SK-N-SH (cell line): ENCODE data around the gene CST2. TPM values are rescaled to one million over a fixed set of nuclear protein-coding genes. Genes with fewer than 3 reads are reported as not detected.

Source experiments
- CTCF ChIA-PET: fragments of 300-600, 350-600 bp; formaldehyde crosslinking; extraction: SDS; loops from one replicate; lab custom pipeline; 2021; lab: Yijun Ruan, JAX
- POLR2A ChIA-PET: fragments of 350-600 bp; sonication (Branson Sonifier 250); formaldehyde crosslinking; extraction: SDS; loops from one replicate; lab custom pipeline; 2020; ENCODE audit warnings: antibody characterized with exemption, inconsistent platforms; lab: Yijun Ruan, JAX
- DNase-seq: peaks from one replicate; pipeline ENCODE4 v3.0.0; 2012
- H2AFZ ChIP-seq: fragments of 200-600 bp; sonication (generic); 2 replicates; pipeline ENCODE4 v1.8.1; 2016; ENCODE audit warnings: antibody characterized with exemption, mild to moderate bottlenecking, low read depth
- H3F3A ChIP-seq: fragments of 200-600 bp; sonication (generic); replicated peaks from 2 replicates; pipeline ENCODE3; 2016; ENCODE audit warnings: antibody characterized with exemption, mild to moderate bottlenecking; ENCODE audit not compliant: insufficient read depth
- H3K27ac ChIP-seq, 2 experiments: fragments of 200-500 bp in 1 of 2; fragments of 200-600 bp in 1 of 2; sonication (Bioruptor generic) in 1 of 2; sonication (generic), shearing (Covaris generic) in 1 of 2; 2 replicates each; pipeline versions ENCODE4 v1.5.1 to v1.6.1; 2014 to 2016; ENCODE audit warnings: low read depth in 2 of 2, inconsistent platforms in 1 of 2, low read length in 1 of 2, mild to moderate bottlenecking in 1 of 2, mixed read lengths in 1 of 2
- H3K27me3 ChIP-seq: fragments of 200-600 bp; sonication (generic), shearing (Covaris generic); 2 replicates; pipeline ENCODE4 v1.6.1; 2016; ENCODE audit warnings: mixed run types; ENCODE audit not compliant: insufficient read depth
- H3K36me3 ChIP-seq, 2 experiments: fragments of 200-500 bp in 1 of 2; fragments of 200-600 bp in 1 of 2; sonication (Bioruptor generic) in 1 of 2; sonication (generic) in 1 of 2; replicated peaks in 1 of 2; 2 replicates each; pipeline versions ENCODE3 to v1.5.1; 2014 to 2016; ENCODE audit warnings: low read length in 1 of 2, mild to moderate bottlenecking in 1 of 2; ENCODE audit not compliant: insufficient read depth in 2 of 2, control insufficient read depth in 1 of 2
- H3K4me1 ChIP-seq, 2 experiments: fragments of 200-500 bp in 1 of 2; fragments of 200-600 bp in 1 of 2; sonication (Bioruptor generic) in 1 of 2; sonication (generic), shearing (Covaris generic) in 1 of 2; 2 replicates each; pipeline versions ENCODE4 v1.5.1 to v1.6.1; 2014 to 2016; ENCODE audit warnings: low read depth in 1 of 2, low read length in 1 of 2, mixed run types in 1 of 2; ENCODE audit not compliant: insufficient read depth in 2 of 2, control insufficient read depth in 1 of 2
- H3K4me2 ChIP-seq: fragments of 200-600 bp; sonication (generic), shearing (Covaris generic); 2 replicates; pipeline ENCODE4 v1.6.1; 2017; ENCODE audit warnings: mixed run types
- H3K4me3 ChIP-seq, 2 experiments: fragments of 200-500 bp in 1 of 2; fragments of 200-600 bp in 1 of 2; sonication (Bioruptor generic) in 1 of 2; sonication (generic), shearing (Covaris generic) in 1 of 2; 2 replicates each; pipeline versions ENCODE4 v1.5.1 to v1.8.1; 2014 to 2016; ENCODE audit warnings: low read depth in 2 of 2, inconsistent platforms in 1 of 2, low read length in 1 of 2, mild to moderate bottlenecking in 1 of 2, mixed read lengths in 1 of 2, moderate library complexity in 1 of 2
- H3K79me2 ChIP-seq: fragments of 200-600 bp; sonication (generic); 2 replicates; pipeline ENCODE4 v1.8.1; 2017; ENCODE audit warnings: mild to moderate bottlenecking; ENCODE audit not compliant: insufficient read depth
- H3K9ac ChIP-seq: fragments of 200-600 bp; sonication (generic); 2 replicates; pipeline ENCODE4 v1.6.1; 2017; ENCODE audit warnings: mixed run types
- H3K9me2 ChIP-seq: fragments of 200-600 bp; sonication (generic); 2 replicates; pipeline ENCODE4 v1.6.1; 2017; ENCODE audit warnings: mixed run types
- H3K9me3 ChIP-seq: fragments of 200-600 bp; sonication (generic); 2 replicates; pipeline ENCODE4 v1.6.1; 2017; ENCODE audit warnings: mixed run types, mild to moderate bottlenecking, moderate library complexity
- H4K20me1 ChIP-seq: fragments of 200-600 bp; sonication (generic); 2 replicates; pipeline ENCODE4 v1.6.1; 2017; ENCODE audit warnings: mild to moderate bottlenecking, mixed run types; ENCODE audit not compliant: insufficient read depth
- CTCF ChIP-seq: fragments of 200-600 bp; sonication (generic); IDR thresholded peaks from 2 replicates; pipeline ENCODE4 v1.6.1; 2017; ENCODE audit warnings: antibody characterized with exemption, mild to moderate bottlenecking, moderate library complexity
- EZH2phosphoT487 ChIP-seq: fragments of 200-600 bp; sonication (generic); IDR thresholded peaks from 2 replicates; pipeline ENCODE4 v1.6.1; 2017; ENCODE audit warnings: low read depth, mixed run types, mild to moderate bottlenecking, antibody characterized with exemption, moderate library complexity, borderline replicate concordance
- FOSL2 ChIP-seq: IDR thresholded peaks from 2 replicates; pipeline ENCODE4 v1.4.0; 2012; ENCODE audit warnings: low read depth, mild to moderate bottlenecking, moderate library complexity, borderline replicate concordance
- FOXJ3 ChIP-seq: sonication (generic); formaldehyde crosslinking; IDR thresholded peaks from 2 replicates; pipeline ENCODE4 v1.5.1; 2020; ENCODE audit warnings: mild to moderate bottlenecking, missing genetic modification reagents
- GABPA ChIP-seq: IDR thresholded peaks from 2 replicates; pipeline ENCODE4 v1.4.0; 2012; ENCODE audit warnings: low read depth, mild to moderate bottlenecking
- GATA2 ChIP-seq: sonication (generic); formaldehyde crosslinking; IDR thresholded peaks from 2 replicates; pipeline ENCODE4 v1.5.0; 2020; ENCODE audit warnings: mild to moderate bottlenecking, missing genetic modification reagents
- IRF3 ChIP-seq: fragments of 150-350 bp; IDR thresholded peaks from 2 replicates; pipeline ENCODE4 v1.6.1; 2016; ENCODE audit warnings: mild to moderate bottlenecking, low read depth, low read length
- MEF2A ChIP-seq: IDR thresholded peaks from 2 replicates; pipeline ENCODE4 v1.4.0; 2012; ENCODE audit warnings: low read depth, borderline replicate concordance
- MXI1 ChIP-seq: IDR thresholded peaks from 2 replicates; pipeline ENCODE4 v1.6.1; 2012; ENCODE audit warnings: mild to moderate bottlenecking, low read depth, low read length, improper control_type of control experiment
- NFIC ChIP-seq: IDR thresholded peaks from 2 replicates; pipeline ENCODE4 v1.4.0; 2012; ENCODE audit warnings: borderline replicate concordance
- NRF1 ChIP-seq: IDR thresholded peaks from 2 replicates; pipeline ENCODE4 v1.6.1; 2012; ENCODE audit warnings: low read depth, mild to moderate bottlenecking, low read length
- PBX3 ChIP-seq: IDR thresholded peaks from 2 replicates; pipeline ENCODE4; 2012
- RAD21 ChIP-seq: IDR thresholded peaks from 2 replicates; pipeline ENCODE4 v1.6.1; 2012; ENCODE audit warnings: mild to moderate bottlenecking, low read length
- RCOR1 ChIP-seq: fragments of 150-350 bp; IDR thresholded peaks from 2 replicates; pipeline ENCODE4 v1.6.1; 2017; ENCODE audit warnings: antibody characterized with exemption, low read length
- REST ChIP-seq: IDR thresholded peaks from 2 replicates; pipeline ENCODE4 v1.6.1; 2012; ENCODE audit warnings: mild to moderate bottlenecking, low read depth, low read length, moderate library complexity
- RXRA ChIP-seq: IDR thresholded peaks from 2 replicates; pipeline ENCODE4 v1.4.0; 2012; ENCODE audit warnings: low read depth, mild to moderate bottlenecking, borderline replicate concordance
- SMC3 ChIP-seq: IDR thresholded peaks from 2 replicates; pipeline ENCODE4 v1.6.1; 2012; ENCODE audit warnings: low read depth, low read length, improper control_type of control experiment
- TAF1 ChIP-seq: IDR thresholded peaks from 2 replicates; pipeline ENCODE4 v1.6.1; 2012; ENCODE audit warnings: low read depth, mild to moderate bottlenecking, low read length, moderate library complexity, borderline replicate concordance
- USF1 ChIP-seq: IDR thresholded peaks from 2 replicates; pipeline ENCODE4 v1.4.0; 2012; ENCODE audit warnings: low read depth, borderline replicate concordance
- WGBS: methylation state at CpG from one replicate; pipeline ENCODE4 v1.1.6; 2017; ENCODE audit warnings: low lambda C conversion rate; 5-methylcytosine and 5-hydroxymethylcytosine counted together
- polyA plus RNA-seq, 3 experiments: library from polyadenylated mRNA; depleted of rRNA; stranded (reverse); fragments of >200 nt; gene quantifications; 2 replicates each; pipeline ENCODE4 v1.2.3, GENCODE V29; 2012

The CST2 gene
- polyA plus RNA-seq, 1 of the 3 experiments (the other 2 are of a cell fraction) = not detected

- Histone ChIP-seq H2AFZ (no peak overlapping the region), H3K27me3 (no peaks in the 10 kb centered on the region), H3F3A (no peaks in the 10 kb centered on the region), H3K27ac (no peak overlapping the region), H3K9me2 (no peaks in the 10 kb centered on the region), H3K79me2 (no peaks in the 10 kb centered on the region), H3K36me3 (no peaks in the 10 kb centered on the region), H3K4me1 (no peaks in the 10 kb centered on the region), H3K4me2 (no peak overlapping the region), H4K20me1 (no peaks in the 10 kb centered on the region), H3K9me3 (no peaks in the 10 kb centered on the region), H3K9ac (no peak overlapping the region), H3K4me3 (no peak overlapping the region)
- no peak for DNase-seq
- POLR2A ChIA-PET = no interaction called here
- WGBS = 0% methylated on average over 5 of the region's 5 CpGs
- CTCF ChIA-PET = no interaction called here
- no peak for TF ChIP-seq PBX3
- TF ChIP-seq FOXJ3 (CRISPR knock-in tag) = no peak
- TF ChIP-seq RXRA = no peak
- TF ChIP-seq EZH2phosphoT487 = no peak
- TF ChIP-seq GATA2 (CRISPR knock-in tag) = no peak
- no peak for TF ChIP-seq NRF1
- TF ChIP-seq IRF3 = no peak
- TF ChIP-seq MEF2A = no peak
- no peak for TF ChIP-seq TAF1
- no peak for TF ChIP-seq SMC3
- no peak for TF ChIP-seq GABPA
- TF ChIP-seq RCOR1 = no peak
- no peak for TF ChIP-seq FOSL2
- no peak for TF ChIP-seq MXI1
- TF ChIP-seq USF1 = no peak
Measured at GRCh38 chr20:23856736-23857135, 30.2 kb upstream of the CST2 start.

GRCh38 chr20:23856226-23856625 lies 29.7 kb upstream of the CST2 start:
- Histone ChIP-seq H3K27me3 (no peaks in the 10 kb centered on the region), H2AFZ (no peak overlapping the region), H3K36me3 (no peaks in the 10 kb centered on the region), H3K9me3 (no peaks in the 10 kb centered on the region), H4K20me1 (no peaks in the 10 kb centered on the region), H3K4me3 (no peak overlapping the region), H3K79me2 (no peaks in the 10 kb centered on the region), H3K9ac (no peak overlapping the region), H3K4me2 (no peak overlapping the region), H3K4me1 (no peaks in the 10 kb centered on the region), H3K27ac (no peak overlapping the region), H3F3A (no peaks in the 10 kb centered on the region), H3K9me2 (no peaks in the 10 kb centered on the region)
- no peak for DNase-seq
- CTCF ChIA-PET = no interaction called here
- 32% methylated on average over 5 of the region's 5 CpGs for WGBS
- POLR2A ChIA-PET = no interaction called here
- TF ChIP-seq REST (no peak), USF1 (no peak), RAD21 (no peak), NRF1 (no peak), NFIC (no peak), MXI1 (no peak), CTCF (no peak), EZH2phosphoT487 (no peak)
